Globus pallidus (tissue), 1 donor: Measurements from ENCODE around the gene RALGPS1.

ENCODE experiments used
- DNase-seq: peaks from one replicate; pipeline ENCODE4 v3.0.0-alpha.2; 2015; ENCODE audit warnings: low spot score

The RALGPS1 gene

DNA sequence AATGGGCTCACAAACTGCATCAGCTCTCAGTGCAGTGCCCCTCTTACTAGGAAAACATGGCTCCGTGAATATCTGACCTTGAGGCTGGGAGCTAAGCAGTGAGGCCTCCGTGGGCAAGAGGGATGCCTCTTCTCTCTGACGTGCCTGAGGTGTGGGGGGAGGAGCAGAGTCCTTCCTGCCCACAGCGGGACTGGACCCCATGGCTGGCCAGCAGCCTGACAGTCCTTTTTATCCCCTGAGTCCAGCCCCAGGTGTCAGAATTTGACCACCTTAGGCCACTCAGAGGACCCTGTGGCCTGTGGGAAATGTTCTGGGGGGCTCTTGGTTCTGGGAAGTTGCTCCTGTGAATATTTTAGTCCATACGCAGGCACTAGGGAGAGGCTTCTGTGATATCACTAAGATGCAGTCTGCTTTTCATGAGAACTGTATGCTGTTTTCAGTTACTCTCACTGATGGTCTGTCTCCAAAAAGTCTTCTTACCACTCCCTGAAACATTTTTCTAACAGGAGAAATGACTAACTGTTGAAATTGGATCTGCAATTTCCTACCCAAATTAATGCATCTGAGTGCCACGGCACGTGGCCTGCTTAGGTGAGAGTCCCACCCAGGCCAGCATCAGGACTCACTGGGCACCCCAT is 184.5 kb downstream of the RALGPS1 start:
- DNase-seq: no peak

DNA sequence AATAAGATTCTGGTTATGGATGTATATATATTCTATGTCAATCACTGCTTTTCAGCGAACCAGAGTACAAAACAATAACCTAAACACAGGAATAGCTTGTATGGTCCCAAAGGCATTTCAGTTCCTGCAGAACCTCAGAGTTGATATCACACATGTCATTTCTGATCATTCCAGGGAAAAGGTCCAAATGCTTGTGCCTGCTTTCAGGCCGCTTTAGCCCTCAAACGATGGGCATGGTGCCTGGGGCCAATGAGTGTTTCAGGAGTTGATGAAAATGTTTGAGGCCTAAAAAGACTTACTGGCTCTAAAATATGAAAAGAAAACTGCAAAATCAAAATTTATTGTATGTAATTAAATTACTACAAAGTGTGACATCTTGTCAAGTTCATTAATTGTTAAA is 185.1 kb downstream of the RALGPS1 start:
- DNase-seq: no peak

DNA sequence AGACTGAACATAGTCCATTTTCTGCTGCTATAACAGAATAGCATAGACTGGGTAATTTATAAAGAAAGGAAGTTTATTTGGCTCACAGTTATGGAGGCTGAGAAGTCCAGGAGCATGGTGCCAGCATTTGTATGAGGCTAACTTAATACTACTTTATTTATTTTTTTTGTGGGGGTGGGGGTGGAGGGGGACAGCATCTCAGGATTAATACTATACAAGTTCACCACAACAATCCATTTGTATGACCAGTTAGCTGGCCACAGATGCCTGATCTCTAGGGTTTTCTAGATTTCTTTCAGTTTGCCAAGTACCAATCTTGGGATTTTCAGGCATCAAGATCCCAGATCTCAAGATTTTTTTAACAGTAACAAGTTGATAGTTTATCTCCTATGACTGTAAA is 187.6 kb downstream of the RALGPS1 start:
- no peak for DNase-seq

DNA sequence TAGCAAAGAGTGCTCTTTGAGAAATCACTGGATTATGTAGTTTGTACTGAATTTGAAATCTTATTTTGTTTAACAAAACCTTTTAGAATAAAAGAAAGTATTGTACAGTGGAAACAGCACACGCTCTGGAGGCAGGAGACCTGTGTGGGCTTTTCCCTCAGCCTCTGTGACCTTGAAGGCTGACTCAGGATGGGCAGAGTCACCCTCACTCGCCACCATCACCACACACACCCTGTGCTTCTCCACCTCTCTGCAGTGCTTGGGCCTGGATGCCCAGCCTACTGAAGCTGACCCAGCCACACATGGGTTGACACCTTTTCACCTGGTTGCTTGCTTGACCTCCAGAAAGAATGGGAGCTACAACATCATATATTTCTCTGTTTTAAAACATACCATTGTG is 188.2 kb downstream of the RALGPS1 start:
- DNase-seq: no peak

DNA sequence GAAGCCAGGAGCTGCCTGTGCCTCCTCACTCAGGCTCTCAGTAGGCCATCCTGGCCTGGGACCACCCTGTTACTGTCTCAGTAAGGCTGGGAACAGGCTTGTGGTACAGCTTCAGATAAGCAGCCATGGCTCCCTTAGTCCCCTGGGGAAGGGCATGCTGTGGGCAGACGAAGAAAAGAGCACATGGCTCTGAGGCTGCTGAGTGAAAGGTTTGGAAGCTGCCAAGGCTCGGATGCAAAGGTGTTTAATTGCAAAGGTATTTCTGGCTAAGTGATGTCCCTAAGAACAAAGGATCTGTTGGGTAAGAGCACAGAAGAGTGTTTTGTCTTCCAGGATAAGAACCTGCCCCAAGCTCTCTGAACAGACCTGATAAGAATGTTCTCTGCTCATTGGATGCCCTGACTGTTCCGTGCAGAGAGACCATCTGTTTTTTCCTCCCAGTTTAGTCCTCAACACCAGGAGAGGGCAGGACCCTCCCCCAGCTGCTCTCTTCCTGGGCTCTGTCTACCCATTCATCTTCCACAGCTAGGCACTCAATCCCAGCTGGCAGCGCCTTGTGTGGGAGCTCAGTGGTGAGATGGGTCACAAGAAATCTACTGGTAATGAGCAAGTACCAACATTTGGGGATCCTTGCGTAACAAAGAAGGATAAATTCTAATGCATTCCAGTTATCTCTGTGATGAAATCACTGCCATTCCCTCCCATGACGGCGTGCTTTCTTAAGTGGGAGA is 190.2 kb downstream of the RALGPS1 start:
- DNase-seq: no peak

DNA sequence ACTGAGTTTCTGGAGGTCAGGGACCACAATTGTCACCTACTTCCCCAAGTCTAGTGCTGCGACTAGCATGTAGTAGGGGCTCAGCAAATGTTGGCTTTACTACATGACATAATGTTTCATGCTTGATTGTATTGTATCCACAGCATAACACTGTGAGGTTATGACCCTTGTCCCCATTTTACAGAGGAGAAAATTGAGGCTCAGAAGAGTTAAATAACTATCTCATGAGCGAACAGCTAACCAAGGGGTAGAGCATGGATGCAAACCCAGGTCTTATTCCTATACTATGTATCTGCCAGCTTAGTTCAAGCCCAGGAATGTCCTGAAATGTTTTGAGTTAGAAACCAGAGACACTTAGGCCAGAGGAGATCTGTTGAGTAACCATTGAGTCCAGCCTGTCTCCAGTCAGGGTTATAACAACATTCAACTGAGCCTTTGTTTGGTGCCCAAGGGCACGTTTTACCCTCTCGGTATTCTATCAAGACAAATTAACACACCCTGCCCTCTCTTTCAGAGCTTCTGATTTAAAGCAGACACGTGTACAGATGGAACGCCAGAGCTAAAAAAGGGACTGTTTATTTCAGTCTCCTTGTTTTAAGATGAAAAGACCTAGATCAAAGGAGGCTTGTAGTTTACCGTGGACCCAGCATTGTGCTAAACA is 191.4 kb downstream of the RALGPS1 start:
- DNase-seq: no peak

DNA sequence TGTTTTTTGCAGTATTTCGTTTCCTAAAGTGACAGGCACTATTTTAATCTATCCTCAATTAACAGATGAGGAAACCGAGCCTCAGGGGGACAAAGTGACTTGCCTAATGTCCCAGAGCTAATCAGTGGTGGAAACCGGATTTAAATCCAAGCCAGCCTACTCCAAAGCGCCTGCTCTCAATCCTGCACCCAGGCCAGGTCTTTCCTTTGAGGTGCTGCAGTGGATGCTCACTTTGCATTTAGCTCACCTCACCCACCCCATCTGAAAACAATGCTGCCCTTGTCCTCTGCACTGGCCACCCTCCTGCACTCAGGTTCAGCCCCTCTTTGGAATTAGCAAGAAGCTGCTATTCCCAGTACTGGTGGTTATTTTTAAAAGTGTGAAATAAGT is 191.9 kb downstream of the RALGPS1 start:
- no peak for DNase-seq

DNA sequence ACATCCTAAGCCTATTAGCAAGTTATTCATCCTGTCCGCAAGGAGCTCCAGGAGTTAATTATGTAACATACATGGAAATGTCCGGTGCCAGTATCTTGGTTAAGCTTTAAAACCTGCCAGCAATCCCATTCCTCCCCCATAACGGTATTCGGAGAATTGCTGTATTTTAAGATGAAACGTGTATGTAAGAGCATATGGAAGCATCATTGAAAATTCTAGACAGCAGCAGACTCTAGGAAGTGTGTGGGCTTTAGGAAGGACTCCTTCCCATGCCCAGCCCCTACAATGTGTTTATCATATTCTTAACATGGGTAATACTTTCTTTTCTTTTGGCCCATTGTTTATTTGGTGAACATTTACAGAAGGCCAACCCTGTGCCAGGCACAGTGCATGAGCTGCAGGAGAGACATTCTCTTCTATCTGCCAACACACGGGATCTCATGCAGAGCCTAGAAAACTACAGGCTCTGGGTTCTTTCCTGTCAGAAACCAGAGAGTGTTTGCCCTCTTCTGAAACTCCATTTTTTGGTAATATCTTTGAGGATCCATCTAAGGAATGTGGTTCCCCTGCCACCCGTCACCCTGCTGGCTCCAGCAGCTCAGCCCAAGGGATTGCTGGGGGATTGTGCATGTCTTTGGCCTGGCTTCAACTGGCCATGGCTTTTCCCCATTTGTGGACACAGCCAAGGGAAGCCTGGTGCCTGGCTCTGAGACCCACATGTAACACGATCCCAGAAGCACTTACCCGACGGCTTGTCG is 192.8 kb downstream of the RALGPS1 start:
- no peak for DNase-seq

DNA sequence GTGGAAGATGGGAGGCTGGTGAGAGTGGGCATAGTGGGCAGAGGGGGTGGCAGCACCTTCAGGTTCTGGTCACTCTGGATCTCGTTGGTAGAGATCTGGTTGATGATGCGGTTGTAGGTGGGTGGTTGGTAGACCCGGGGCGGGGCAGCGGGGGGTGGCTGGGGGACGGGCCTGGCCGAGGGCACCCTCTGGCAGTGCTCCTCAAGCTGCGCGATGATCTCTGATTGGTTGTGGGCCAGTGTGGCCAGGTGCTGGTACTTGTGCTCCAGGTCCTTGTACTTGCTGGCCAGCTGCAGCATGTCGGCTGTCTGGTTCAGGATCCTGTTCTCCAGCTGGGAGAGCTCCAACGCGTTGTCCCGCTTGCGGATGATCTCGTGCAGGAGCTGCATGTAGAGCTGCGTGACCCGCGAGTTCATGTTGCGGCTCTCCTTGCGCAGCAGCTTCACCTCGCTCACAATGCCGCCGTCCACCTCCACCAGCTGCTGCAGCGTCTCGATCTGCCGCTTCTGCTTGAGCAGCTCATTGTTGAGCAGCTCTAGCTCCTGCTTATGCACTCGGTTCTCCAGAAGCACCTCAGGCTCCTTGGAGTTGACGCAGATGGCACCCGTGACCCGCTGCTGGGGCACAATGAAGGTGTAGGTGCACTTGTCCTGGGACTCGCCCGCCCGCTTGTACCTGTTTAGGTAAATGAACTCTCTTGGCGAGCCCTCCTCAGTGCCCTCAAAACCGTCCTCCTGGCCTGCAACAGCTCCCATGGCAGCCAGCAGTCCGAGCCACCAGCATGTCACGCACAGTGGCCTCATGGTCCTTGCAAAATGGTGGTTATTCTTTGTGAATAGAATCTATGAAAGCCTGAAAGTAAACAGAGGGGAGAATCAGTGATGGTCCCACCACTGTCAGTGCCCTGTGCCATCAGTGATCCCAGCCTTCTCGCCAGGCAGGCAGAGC is 193.6 kb downstream of the RALGPS1 start:
- DNase-seq: no peak

DNA sequence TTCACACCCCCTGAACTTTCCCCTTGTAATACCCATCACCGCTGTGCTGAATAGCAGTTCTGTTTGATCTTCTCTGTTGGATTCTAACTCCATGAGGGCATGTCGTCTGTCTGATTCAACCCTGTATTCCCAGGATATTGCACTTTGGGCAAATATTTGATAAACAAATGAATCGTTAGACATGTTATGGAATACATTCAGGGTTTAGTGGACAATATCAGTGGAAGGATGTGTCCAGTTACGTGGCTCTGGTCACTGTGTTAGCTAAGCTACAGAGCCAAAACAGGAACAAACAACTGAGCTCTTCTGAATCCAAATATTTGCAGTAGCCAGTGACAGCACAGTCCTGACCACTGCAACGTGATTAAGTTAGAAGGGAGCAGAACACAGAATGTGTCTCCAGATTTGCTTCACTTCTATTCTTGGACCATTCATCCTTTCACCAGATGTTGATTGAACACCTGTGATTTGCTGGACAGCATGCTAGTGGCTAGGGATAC is 194.7 kb downstream of the RALGPS1 start:
- DNase-seq: no peak

DNA sequence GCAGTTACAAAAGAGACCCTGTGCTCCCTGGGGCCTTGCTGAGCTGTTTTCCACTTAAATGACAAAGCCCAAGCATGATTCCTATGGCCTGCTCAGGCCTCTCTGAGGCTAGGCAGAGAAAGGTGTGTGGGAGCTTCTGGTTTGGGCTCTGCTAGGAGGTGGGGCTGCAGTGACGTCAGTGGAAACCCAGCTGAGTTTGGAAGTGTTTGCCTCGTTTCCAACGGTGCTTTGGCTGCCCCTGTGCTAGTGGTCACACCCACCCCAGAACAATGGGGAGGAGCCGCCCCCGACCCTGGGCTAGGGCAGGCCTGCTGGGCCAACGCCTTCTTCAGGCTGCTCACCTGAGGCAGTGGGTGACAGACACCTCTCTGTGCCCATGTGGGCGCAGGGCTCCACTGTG is 197.5 kb downstream of the RALGPS1 start:
- DNase-seq: no peak

DNA sequence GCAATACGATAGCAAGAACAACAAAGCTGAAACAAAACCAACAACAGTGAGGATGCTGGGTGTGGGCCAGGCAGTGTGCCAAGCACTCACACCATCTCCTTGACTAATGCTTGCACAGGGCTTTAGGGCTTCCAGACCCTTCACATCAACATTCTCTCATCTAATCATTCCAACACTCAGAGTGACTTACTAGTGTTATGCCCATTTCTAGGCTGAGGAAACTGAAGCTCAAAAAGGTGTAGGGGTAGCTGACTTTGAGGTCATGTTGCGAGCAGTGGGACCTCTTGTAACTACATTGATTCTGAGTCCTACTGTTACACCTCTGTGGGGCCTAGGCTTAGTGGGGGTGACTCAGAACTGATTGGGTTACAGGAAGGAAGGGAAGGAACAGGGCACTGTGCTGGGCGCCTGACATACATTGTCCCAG is 198.2 kb downstream of the RALGPS1 start:
- no peak for DNase-seq

DNA sequence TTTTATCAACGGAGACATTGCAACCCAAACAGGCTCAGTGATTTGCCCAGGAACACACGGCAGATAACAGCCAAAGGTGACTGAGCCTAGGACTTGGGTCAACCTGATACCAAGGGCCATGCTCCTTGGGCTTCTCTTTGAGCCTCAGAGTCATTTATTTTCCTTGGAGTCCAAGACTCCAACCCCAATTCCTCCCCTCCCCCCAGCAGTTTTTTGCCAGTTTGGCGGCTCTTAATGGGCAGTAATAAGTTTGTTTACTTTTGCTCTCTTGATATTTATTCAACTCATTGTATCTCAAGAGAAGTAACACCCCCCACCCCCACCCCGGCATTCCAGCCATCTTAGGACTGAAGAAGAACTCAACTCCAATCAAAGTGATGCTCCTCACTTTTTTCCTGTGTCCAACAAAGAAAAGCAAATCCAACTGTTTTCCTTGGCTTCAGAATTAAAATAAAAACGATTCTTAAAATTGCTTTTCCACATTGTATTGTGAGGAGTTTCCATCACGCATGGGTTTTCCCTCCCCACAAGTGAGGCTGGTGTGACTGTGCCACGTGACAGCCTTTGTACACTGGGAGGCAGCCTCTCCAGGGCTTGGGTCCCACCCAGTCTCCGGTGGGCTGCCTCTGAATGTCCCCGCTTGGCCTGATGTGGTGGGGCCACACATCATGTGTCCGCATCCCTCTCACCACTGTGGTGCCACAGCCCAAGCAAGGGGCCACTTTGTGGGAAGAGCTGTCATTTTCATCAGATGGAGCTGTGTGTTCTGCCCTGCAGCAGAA is 198.8 kb downstream of the RALGPS1 start:
- DNase-seq: no peak

DNA sequence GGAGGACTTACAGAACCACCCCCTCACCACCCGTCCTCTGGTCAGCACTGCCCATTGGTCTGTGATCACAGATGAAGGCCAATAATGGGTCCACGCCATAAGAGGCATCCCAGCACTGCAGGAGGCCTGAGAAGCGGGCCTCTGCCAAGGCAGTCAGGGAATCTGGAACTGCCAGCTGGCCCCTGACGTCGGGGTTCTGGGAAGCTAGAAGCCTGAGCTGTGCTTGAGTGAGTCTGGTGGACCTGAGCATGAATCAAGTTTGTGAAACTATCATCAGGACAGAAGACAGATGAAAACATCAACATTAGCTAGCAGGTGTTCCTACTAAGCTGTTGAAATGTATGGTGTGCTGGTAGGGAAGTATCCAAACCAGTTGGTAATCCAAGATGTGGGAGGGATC is 200.0 kb downstream of the RALGPS1 start:
- no peak for DNase-seq

DNA sequence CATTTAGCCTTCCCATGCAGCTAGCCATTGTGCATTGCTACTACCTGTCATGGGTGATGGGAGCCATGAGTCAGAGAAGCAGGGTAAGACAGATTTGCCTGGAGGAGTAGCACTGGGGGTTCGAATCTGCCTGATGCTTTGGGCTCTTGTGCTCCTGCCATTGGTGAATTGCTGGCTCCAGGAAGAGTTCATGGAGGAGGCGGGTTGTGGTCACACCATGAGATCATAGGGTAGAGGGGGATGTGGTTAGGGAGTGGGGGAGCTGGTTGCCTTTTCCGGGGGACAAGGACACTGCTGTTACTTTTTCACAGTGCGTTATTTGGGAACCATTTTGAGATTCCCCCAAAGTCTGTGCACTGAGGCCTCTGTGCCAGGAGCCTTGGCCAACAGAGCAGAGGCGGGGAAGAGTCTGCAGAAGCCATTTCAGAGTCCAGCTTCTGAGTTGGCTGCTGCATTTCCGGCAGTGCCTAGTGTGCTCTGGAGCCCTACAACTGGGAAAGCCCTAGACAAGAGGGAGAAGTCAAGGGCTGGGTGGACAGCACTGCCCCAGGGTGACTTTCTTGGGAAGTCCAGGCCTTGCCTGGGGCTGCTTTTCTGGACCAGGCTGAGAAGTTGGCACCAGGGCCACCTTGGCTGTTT is 201.6 kb downstream of the RALGPS1 start:
- DNase-seq: no peak

DNA sequence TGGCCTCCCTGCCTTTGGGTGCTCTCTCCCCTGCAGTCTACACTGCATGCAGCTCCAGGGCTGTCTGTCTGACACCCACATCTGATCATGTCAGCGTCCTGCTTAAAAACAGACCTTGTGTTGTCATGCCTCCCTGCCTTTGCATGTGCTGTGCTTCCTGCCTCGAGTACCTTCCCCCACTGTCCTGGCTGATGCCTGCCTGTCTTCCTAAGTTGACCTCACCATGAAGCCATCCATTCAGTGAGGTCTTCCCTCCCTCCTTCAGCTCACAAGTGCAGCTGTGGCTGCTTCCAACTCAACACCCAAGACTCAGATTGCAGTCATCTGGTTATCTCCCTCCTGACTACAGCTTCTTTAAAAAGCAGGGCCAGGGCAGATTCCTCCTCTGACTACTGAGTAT is 202.4 kb downstream of the RALGPS1 start:
- DNase-seq: no peak

DNA sequence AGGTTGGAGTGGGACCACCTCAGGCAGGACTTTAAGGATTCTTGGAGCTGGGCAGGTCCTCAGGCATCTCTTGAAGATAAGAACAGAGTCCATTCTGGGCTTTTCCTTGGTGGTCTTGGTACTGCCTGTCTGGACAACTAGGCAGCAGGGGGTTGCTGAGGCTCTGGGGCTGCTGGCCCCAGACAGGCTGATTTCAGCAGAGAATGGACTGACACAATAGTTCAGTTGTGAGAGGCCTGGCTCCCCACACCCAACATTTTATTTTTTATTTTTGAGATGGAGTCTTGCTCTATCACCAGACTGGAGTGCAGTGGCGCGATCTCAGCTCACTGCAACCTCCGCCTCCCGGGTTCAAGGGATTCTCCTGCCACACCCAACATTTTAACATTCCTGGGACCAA is 203.2 kb downstream of the RALGPS1 start:
- no peak for DNase-seq

DNA sequence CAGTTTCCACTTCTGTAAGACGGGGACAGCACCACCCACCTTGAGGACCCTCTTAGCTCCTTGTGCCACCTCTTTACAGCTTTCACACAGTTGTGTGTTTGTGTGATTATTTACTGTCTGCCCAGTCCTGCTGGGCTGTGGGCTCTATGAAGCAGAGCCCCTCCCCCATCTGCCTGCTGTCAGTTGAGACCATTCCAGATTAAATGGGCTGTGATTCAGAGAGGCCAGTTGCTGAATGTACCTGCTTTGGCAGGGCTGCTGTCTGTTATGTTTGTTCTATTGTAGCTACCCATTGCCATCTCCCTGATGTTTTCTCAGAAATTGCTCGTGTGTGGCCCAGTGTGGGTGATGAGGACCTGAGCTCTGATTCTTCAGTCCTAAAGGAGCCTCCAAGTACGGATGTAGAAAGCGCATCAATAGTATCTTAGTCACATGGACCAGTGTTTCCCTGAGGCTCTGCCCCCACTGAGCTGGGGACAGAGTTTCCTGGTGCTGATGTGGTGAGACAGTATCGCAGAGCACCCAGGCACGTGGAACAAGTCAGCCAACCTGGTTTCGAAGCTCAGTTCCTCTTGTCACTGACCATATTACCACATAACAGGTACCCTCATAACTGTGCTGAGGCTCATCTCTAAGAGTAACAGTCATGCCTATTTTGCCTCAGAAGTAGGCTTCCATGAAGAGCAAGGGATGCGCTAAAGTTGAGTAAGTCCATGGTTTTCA is 204.2 kb downstream of the RALGPS1 start:
- DNase-seq: no peak

DNA sequence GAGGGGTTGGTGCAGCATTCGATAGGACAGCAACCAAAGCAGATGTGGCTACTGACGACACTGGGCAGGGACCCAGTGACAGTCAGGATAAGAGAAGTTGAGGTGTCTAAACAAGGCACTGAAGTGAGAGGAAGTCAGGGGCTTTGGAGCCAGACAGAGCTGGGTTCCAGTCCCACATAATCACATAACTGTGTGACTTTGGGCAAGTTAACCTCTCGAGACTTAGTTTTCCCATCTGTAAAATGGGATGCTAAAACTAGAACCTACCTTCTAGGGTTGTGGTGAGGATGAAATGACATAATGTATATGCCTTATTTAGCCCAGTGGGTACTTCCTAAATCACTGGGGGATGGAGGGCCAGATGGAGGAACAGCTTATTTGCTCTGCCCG is 204.7 kb downstream of the RALGPS1 start:
- no peak for DNase-seq
